GM12878 (cell line): Measurements from ENCODE around the gene RIPPLY3. TPM values are rescaled to one million over a fixed set of nuclear protein-coding genes. Genes with fewer than 3 reads are reported as not detected.
"Not testable (repeated sequence)": the region's sequence is repeated elsewhere in the genome, so short reads cannot be mapped to it uniquely, and the experiment has no call there.

Experiments
- ATAC-seq: fragments of 200-7000 bp; cut with Tn5 transposase; 3 replicates; pipeline ENCODE4 v1.9.1; 2020; ENCODE audit warnings: mild to moderate bottlenecking, moderate library complexity
- BruUV-seq: library from RNA; stranded (reverse); fragments of 400-500 nt; replicated peaks from 2 replicates; lab custom pipeline; 2021; lab: Mats Ljungman, UMichigan
- CTCF ChIA-PET: fragments of 300-600 bp; sonication (Branson Sonifier 250); formaldehyde crosslinking; extraction: SDS; loops from one replicate; lab custom pipeline; 2021; ENCODE audit warnings: inconsistent platforms; lab: Yijun Ruan, JAX
- POLR2A ChIA-PET: fragments of 350-600 bp; formaldehyde crosslinking; extraction: SDS; loops from one replicate; lab custom pipeline; 2021; ENCODE audit warnings: inconsistent platforms; lab: Charles Lee
- RAD21 ChIA-PET: fragments of 300-600 bp; sonication (Branson Sonifier 250); formaldehyde crosslinking; loops from one replicate; lab custom pipeline; 2023; ENCODE audit warnings: antibody characterized with exemption; ENCODE audit not compliant: unreplicated experiment; lab: Charles Lee
- SMC1A ChIA-PET: fragments of 300-600 bp; sonication (Branson Sonifier 250); formaldehyde crosslinking; loops from one replicate; lab custom pipeline; 2023; ENCODE audit not compliant: unreplicated experiment, uncharacterized antibody; lab: Charles Lee
- DNase-seq: peaks from one replicate; pipeline ENCODE4 v3.0.0-alpha.2; 2011; ENCODE audit warnings: low read depth, low spot score
- FAIRE-seq: peaks from 3 replicates; lab custom pipeline; 2011; peaks lifted over from hg19 to GRCh38; lab: Jason Lieb, UNC
- H2AFZ ChIP-seq: 2 replicates; pipeline ENCODE4 v1.6.0; 2011; ENCODE audit warnings: low read depth, low read length, control low read depth; ENCODE audit not compliant: control insufficient read depth
- H3K27ac ChIP-seq: 2 replicates; pipeline ENCODE4 v1.5.1; 2011; ENCODE audit warnings: control low read depth; ENCODE audit not compliant: control insufficient read depth, insufficient read depth
- H3K27me3 ChIP-seq, 2 experiments: replicated peaks in 1 of 2; 2 replicates each; pipeline versions ENCODE4 v1.6.0 to v1.6.1; 2011; ENCODE audit warnings: low read length in 1 of 2; ENCODE audit not compliant: control insufficient read depth in 2 of 2, insufficient read depth in 2 of 2
- H3K36me3 ChIP-seq, 2 experiments: 2 replicates each; pipeline ENCODE4 v1.5.1; 2011; ENCODE audit warnings: low read length in 1 of 2; ENCODE audit not compliant: control insufficient read depth in 2 of 2, insufficient read depth in 2 of 2
- H3K4me1 ChIP-seq: 2 replicates; pipeline ENCODE4 v1.6.1; 2011; ENCODE audit warnings: mild to moderate bottlenecking, low read length, moderate library complexity, mixed read lengths; ENCODE audit not compliant: control insufficient read depth, insufficient read depth
- H3K4me2 ChIP-seq: 2 replicates; pipeline ENCODE4 v1.6.0; 2011; ENCODE audit warnings: control low read depth; ENCODE audit not compliant: control insufficient read depth, insufficient read depth
- H3K4me3 ChIP-seq: fragments of 200-600 bp; sonication (generic); 2 replicates; pipeline ENCODE4 v1.5.1; 2016
- H3K79me2 ChIP-seq: 2 replicates; pipeline ENCODE4 v1.6.0; 2011; ENCODE audit warnings: low read length; ENCODE audit not compliant: control insufficient read depth, insufficient read depth
- H3K9ac ChIP-seq: 2 replicates; pipeline ENCODE4 v1.8.0; 2011; ENCODE audit warnings: low read length, control low read depth, mixed read lengths; ENCODE audit not compliant: control insufficient read depth, insufficient read depth
- H3K9me3 ChIP-seq: replicated peaks from 3 replicates; pipeline ENCODE4 v1.5.1; 2011; ENCODE audit warnings: mild to moderate bottlenecking, low read length; ENCODE audit not compliant: control insufficient read depth, insufficient read depth
- H4K20me1 ChIP-seq: 2 replicates; pipeline ENCODE4 v1.6.0; 2011; ENCODE audit not compliant: control insufficient read depth, insufficient read depth
- BCL11A ChIP-seq: IDR thresholded peaks from 2 replicates; pipeline ENCODE4 v1.6.1; 2011; ENCODE audit warnings: low read depth, low read length
- RUNX3 ChIP-seq: IDR thresholded peaks from 2 replicates; pipeline ENCODE4 v1.6.1; 2012; ENCODE audit warnings: low read length, inconsistent platforms
- SRF ChIP-seq, 2 experiments: IDR thresholded peaks; 2 replicates each; pipeline ENCODE4 v1.6.1; 2011; ENCODE audit warnings: low read depth in 2 of 2, low read length in 2 of 2, mild to moderate bottlenecking in 1 of 2, moderate library complexity in 1 of 2
- WGBS: methylation state at CpG from one replicate; pipeline ENCODE4 v1.1.6; 2016; ENCODE audit warnings: low lambda C conversion rate; ENCODE audit not compliant: insufficient replicate concordance, insufficient coverage; ENCODE audit errors: missing lambda C conversion rate; 5-methylcytosine and 5-hydroxymethylcytosine counted together
- in situ Hi-C: fragments of 300-500 bp; cut with MboI; formaldehyde crosslinking; loops from 9 replicates; pipeline ENCODE4 v1.14.3; 2018; ENCODE audit warnings: mixed read lengths
- intact Hi-C: fragments of 100-400 bp; cut with micrococcal nuclease; formaldehyde crosslinking; loops from one replicate; pipeline ENCODE4 v1.14.2; 2022; ENCODE audit not compliant: unreplicated experiment
- polyA plus RNA-seq, 11 experiments: library from polyadenylated mRNA; depleted of rRNA in 4 of 11; unstranded in 6 of 11; stranded (reverse) in 5 of 11; fragments of >200 nt; fragmentation: Nextera tagmentation in 4 of 11; fragmentation: Illumina TruSeq in 1 of 11; extraction: Ambion mirVana in 4 of 11; extraction: Trizol in 1 of 11; gene quantifications; 1 replicate in 1 of 11; 2 replicates in 10 of 11; pipeline versions ENCODE4 v1.2.1 to v1.2.3, GENCODE V29; 2011 to 2016; ENCODE audit warnings: inconsistent platforms in 2 of 11, missing spikeins in 2 of 11, low read depth in 1 of 11
- total RNA-seq, 4 experiments: library from RNA; depleted of rRNA in 3 of 4; stranded (reverse); fragments of >200 nt in 3 of 4; fragmentation: Illumina TruSeq in 1 of 4; extraction: Trizol in 1 of 4; gene quantifications; 2 replicates each; pipeline versions ENCODE4 v1.2.1 to v1.2.3, GENCODE V29; 2013 to 2021

RIPPLY3 gene
- total and polyA plus RNA-seq, 10 of the 15 experiments (the other 5 are each of a cell fraction or from before 2014, with no cell fraction given): not detected

GRCh38 chr21:37032877-37033471 is 26.5 kb downstream of the RIPPLY3 start:
- 82% methylated on average over 4 of the region's 4 CpGs for WGBS
- POLR2A ChIA-PET: no interaction called here

GRCh38 chr21:37034394-37034793 is 27.9 kb downstream of the RIPPLY3 start:
- intact Hi-C loops, POLR2A ChIA-PET, H3K9ac ChIP-seq, ATAC-seq, BruUV-seq, CTCF ChIA-PET, H3K79me2 ChIP-seq, DNase-seq, H2AFZ ChIP-seq, H3K4me1 ChIP-seq, RAD21 ChIA-PET, H3K9me3 ChIP-seq, in situ Hi-C loops, H3K27ac ChIP-seq, H3K36me3 ChIP-seq, H3K27me3 ChIP-seq, H3K4me3 ChIP-seq, FAIRE-seq, SMC1A ChIA-PET, H3K4me2 ChIP-seq, H4K20me1 ChIP-seq: not testable (repeated sequence)
- WGBS: 47% methylated on average over 4 of the region's 4 CpGs

More at GRCh38 chr21:37032877-37033471, 26.5 kb downstream of the RIPPLY3 start:
- BruUV-seq: no TSS peak
- Histone ChIP-seq H3K27me3 (no peaks in the 10 kb centered on the region), H3K4me1 (no peaks in the 10 kb centered on the region), H2AFZ (no peak overlapping the region), H3K4me2 (no peak overlapping the region), H4K20me1 (no peaks in the 10 kb centered on the region), H3K36me3 (no peaks in the 10 kb centered on the region), H3K9me3 (no peaks in the 10 kb centered on the region), H3K4me3 (no peak overlapping the region), H3K79me2 (no peaks in the 10 kb centered on the region), H3K9ac (no peak overlapping the region), H3K27ac (no peak overlapping the region)
- in situ Hi-C loops: no loop called here
- CTCF ChIA-PET: no interaction called here
- RAD21 ChIA-PET: no interaction called here
- intact Hi-C loops: no loop called here
- SMC1A ChIA-PET: no interaction called here
- DNase-seq: no peak
- ATAC-seq: no peak
- TF ChIP-seq SRF (IDR thresholded peaks at IDR 0.05; ENCODE audit: low read depth in 2 of 2, low read length in 2 of 2) (no peak), RUNX3 (no peak), BCL11A (no peak)
- FAIRE-seq: no peak
